Measurements from ENCODE around the gene ZNF208.

GRCh38 chr19:21934593-21934992 lies 76.2 kb downstream of the ZNF208 start:
- no peak for TF ChIP-seq CTCF (IDR thresholded peaks at IDR 0.05)
- no peak for TF ChIP-seq POLR2A (IDR thresholded peaks at IDR 0.05)
